ENCODE measurements around the gene AP5S1.
"Not testable (repeated sequence)": the region's sequence is repeated elsewhere in the genome, so short reads cannot be mapped to it uniquely, and the experiment has no call there.

AP5S1 gene

GRCh38 chr20:3812975-3813847 is 7.1 kb upstream of the AP5S1 start:
- DNase-seq: no peak

- DNase-seq: no peak
Observed at GRCh38 chr20:3813848-3814581, 6.3 kb upstream of the AP5S1 start.

- no peak for DNase-seq
Observed at GRCh38 chr20:3814928-3815495, 5.3 kb upstream of the AP5S1 start.

- no peak for DNase-seq
Observed at GRCh38 chr20:3815703-3816315, 4.5 kb upstream of the AP5S1 start.

- no peak for DNase-seq
Observed at GRCh38 chr20:3818155-3819151, 1.9 kb upstream of the AP5S1 start.

- DNase-seq: no peak
Observed at GRCh38 chr20:3819411-3820047, 818 bp upstream of the AP5S1 start.

GRCh38 chr20:3820901-3821727 is 767 bp downstream of the AP5S1 start:
- DNase-seq: no peak

- no peak for DNase-seq
Observed at GRCh38 chr20:3821996-3822395, 1.6 kb downstream of the AP5S1 start.

GRCh38 chr20:3823881-3824280 is 3.5 kb downstream of the AP5S1 start:
- DNase-seq: no peak

GRCh38 chr20:3825526-3825925 is 5.2 kb downstream of the AP5S1 start:
- no peak for DNase-seq

- no peak for DNase-seq
Observed at GRCh38 chr20:3826420-3826819, 6.1 kb downstream of the AP5S1 start.

- DNase-seq: no peak
Observed at GRCh38 chr20:3828798-3829197, 8.5 kb downstream of the AP5S1 start.

- DNase-seq: not testable (repeated sequence)
Observed at GRCh38 chr20:3829891-3830290, 9.5 kb downstream of the AP5S1 start.

- no peak for DNase-seq
Observed at GRCh38 chr20:3836132-3836531, 15.8 kb downstream of the AP5S1 start.

GRCh38 chr20:3839328-3839727 is 19.0 kb downstream of the AP5S1 start:
- DNase-seq: no peak

- not testable (repeated sequence) for DNase-seq
Observed at GRCh38 chr20:3840201-3840600, 19.9 kb downstream of the AP5S1 start.

- no peak for DNase-seq
Observed at GRCh38 chr20:3842348-3842930, 22.1 kb downstream of the AP5S1 start.

- DNase-seq: no peak
Observed at GRCh38 chr20:3843490-3843889, 23.1 kb downstream of the AP5S1 start.

GRCh38 chr20:3843990-3844619 is 23.8 kb downstream of the AP5S1 start:
- not testable (repeated sequence) for DNase-seq

GRCh38 chr20:3846378-3846739 is 26.0 kb downstream of the AP5S1 start:
- no peak for DNase-seq

All from activated naive CD4-positive, alpha-beta T cell treated with anti-CD3 and anti-CD28 coated beads, Interleukin-2, amount 50 U/mL, for 16 hours (primary cell).